ENCODE measurements around the gene PIK3R2.

The PIK3R2 gene

GRCh38 chr19:18122860-18123795, 29.8 kb upstream of the PIK3R2 start:
- H3K4me3 ChIP-seq (replicated peaks in 1 of 2; ENCODE audit: low read depth in 2 of 2, low read length in 2 of 2), result no peak overlapping the region
- no peak for TF ChIP-seq CTCF (IDR thresholded peaks at IDR 0.05; ENCODE audit: low read depth, low read length)
- DNase-seq (ENCODE audit: low read depth in 2 of 2), result no peak

- DNase-seq (ENCODE audit: low read depth in 2 of 2), result no peak
- TF ChIP-seq CTCF (IDR thresholded peaks at IDR 0.05; ENCODE audit: low read depth, low read length), result no peak
- no peak overlapping the region for H3K4me3 ChIP-seq (replicated peaks in 1 of 2; ENCODE audit: low read depth in 2 of 2, low read length in 2 of 2)
Observed at GRCh38 chr19:18123819-18124218, 29.1 kb upstream of the PIK3R2 start.

GRCh38 chr19:18126097-18126496, 26.9 kb upstream of the PIK3R2 start:
- no peak overlapping the region for H3K4me3 ChIP-seq (replicated peaks in 1 of 2; ENCODE audit: low read depth in 2 of 2, low read length in 2 of 2)
- no peak for DNase-seq (ENCODE audit: low read depth in 2 of 2)

GRCh38 chr19:18128044-18128443, 24.9 kb upstream of the PIK3R2 start:
- TF ChIP-seq CTCF (IDR thresholded peaks at IDR 0.05; ENCODE audit: low read depth, low read length), result no peak
- peak in 1 of 2 donors; percentile 46 for DNase-seq (ENCODE audit: low read depth in 2 of 2)
- H3K4me3 ChIP-seq (replicated peaks in 1 of 2; ENCODE audit: low read depth in 2 of 2, low read length in 2 of 2), result no peak overlapping the region

More at GRCh38 chr19:18126097-18126496, 26.9 kb upstream of the PIK3R2 start:
- no peak for TF ChIP-seq CTCF (IDR thresholded peaks at IDR 0.05; ENCODE audit: low read depth, low read length)

GRCh38 chr19:18128805-18129204, 24.2 kb upstream of the PIK3R2 start:
- no peak for TF ChIP-seq CTCF (IDR thresholded peaks at IDR 0.05; ENCODE audit: low read depth, low read length)
- DNase-seq (ENCODE audit: low read depth in 2 of 2), result no peak
- H3K4me3 ChIP-seq (replicated peaks in 1 of 2; ENCODE audit: low read depth in 2 of 2, low read length in 2 of 2), result no peak overlapping the region

GRCh38 chr19:18130523-18131242, 22.3 kb upstream of the PIK3R2 start:
- H3K4me3 ChIP-seq (replicated peaks in 1 of 2; ENCODE audit: low read depth in 2 of 2, low read length in 2 of 2), result no peak overlapping the region
- no peak for TF ChIP-seq CTCF (IDR thresholded peaks at IDR 0.05; ENCODE audit: low read depth, low read length)
- DNase-seq (ENCODE audit: low read depth in 2 of 2), result no peak
